Astrocyte (in vitro differentiated cells and primary cell): ENCODE data around the gene ABLIM2.
"Not testable (repeated sequence)": the region's sequence is repeated elsewhere in the genome, so short reads cannot be mapped to it uniquely, and the experiment has no call there.

ENCODE experiments used
- CTCF ChIP-seq: IDR thresholded peaks from 2 replicates; pipeline ENCODE4 v1.5.1; 2011; ENCODE audit warnings: low read depth, mild to moderate bottlenecking, inconsistent platforms, low read length, moderate library complexity; ENCODE audit not compliant: insufficient read depth
- EZH2 ChIP-seq: IDR thresholded peaks from 2 replicates; pipeline ENCODE4 v1.6.1; 2012; ENCODE audit warnings: mild to moderate bottlenecking, low read length, inconsistent platforms; ENCODE audit not compliant: insufficient read depth

GRCh38 chr4:7943688-7944087, 214.9 kb downstream of the ABLIM2 start:
- TF ChIP-seq EZH2, CTCF: not testable (repeated sequence)
